Left lung (tissue), 10 donors: ENCODE results near the gene RAPGEF1. TPM values are rescaled to one million over a fixed set of nuclear protein-coding genes. Genes with fewer than 3 reads are reported as not detected.
A peak's percentile ranks its signal among the peaks of the same experiment; 100 is the strongest.

Experiments used
- ATAC-seq: fragments of 200-7000 bp; cut with Tn5 transposase; one replicate; pipeline ENCODE4 v1.9.1; 2020; ENCODE audit warnings: moderate library complexity
- DNase-seq, 4 donors: peaks; one replicate each; pipeline ENCODE4 v3.0.0-alpha.2; 2013 to 2020
- H3K27ac ChIP-seq, 2 donors: fragments of 200-600 bp; sonication (generic) in 1 of 2; one replicate each; pipeline versions ENCODE4 v1.5.0 to v1.8.0; 2020 to 2021
- H3K27me3 ChIP-seq, 2 donors: fragments of 200-600 bp; sonication (generic) in 1 of 2; one replicate each; pipeline versions ENCODE4 v1.5.0 to v1.8.0; 2020 to 2021
- H3K36me3 ChIP-seq, 2 donors: fragments of 200-600 bp; sonication (generic) in 1 of 2; one replicate each; pipeline versions ENCODE4 v1.5.0 to v1.8.0; 2020 to 2021
- H3K4me1 ChIP-seq, 2 donors: fragments of 200-600 bp; one replicate each; pipeline ENCODE4 v1.8.0; 2021
- H3K4me3 ChIP-seq, 2 donors: fragments of 200-600 bp; sonication (generic) in 1 of 2; one replicate each; pipeline versions ENCODE4 v1.5.0 to v1.8.0; 2020 to 2021; ENCODE audit warnings: mild to moderate bottlenecking in 1 of 2
- H3K9me3 ChIP-seq, 2 donors: fragments of 200-600 bp; sonication (generic) in 1 of 2; one replicate each; pipeline versions ENCODE4 v1.5.0 to v1.8.0; 2020 to 2021
- intact Hi-C, 2 donors: fragments of 100-400 bp; cut with DNase I; formaldehyde crosslinking; loops; one replicate each; pipeline versions ENCODE4 v1.11.2 to v1.14.2; 2022
- polyA plus RNA-seq, 6 donors: library from polyadenylated mRNA; unstranded; fragments of 120-200 nt; gene quantifications; one replicate each; pipeline ENCODE4 v1.2.1, GENCODE V29; 2013; ENCODE audit not compliant: insufficient read length in 6 of 6
- total RNA-seq, 2 donors: library from RNA; stranded (reverse); fragmentation: NEBNext Ultra II Directional; extraction: Animal tissue kit (Norgen Biotek cat#: 25700); gene quantifications; one replicate each; pipeline ENCODE4 v1.2.1, GENCODE V29; 2021
- TF ChIP-seq, protein P1 (sequence below), 2 donors: fragments of 200-600 bp; sonication (generic) in 1 of 2; IDR thresholded peaks; one replicate each; pipeline versions ENCODE4 v1.5.0 to v1.8.0; 2021; ENCODE audit warnings: antibody characterized with exemption in 2 of 2
- donor health status: DM: no; HTN: yes; CAD: no.
- donor health status: DM: no; HTN: no; CAD: no.

The RAPGEF1 gene
- total and polyA plus RNA-seq, 8 donors, result 37.5 to 112 (median 45.6) TPM

DNA sequence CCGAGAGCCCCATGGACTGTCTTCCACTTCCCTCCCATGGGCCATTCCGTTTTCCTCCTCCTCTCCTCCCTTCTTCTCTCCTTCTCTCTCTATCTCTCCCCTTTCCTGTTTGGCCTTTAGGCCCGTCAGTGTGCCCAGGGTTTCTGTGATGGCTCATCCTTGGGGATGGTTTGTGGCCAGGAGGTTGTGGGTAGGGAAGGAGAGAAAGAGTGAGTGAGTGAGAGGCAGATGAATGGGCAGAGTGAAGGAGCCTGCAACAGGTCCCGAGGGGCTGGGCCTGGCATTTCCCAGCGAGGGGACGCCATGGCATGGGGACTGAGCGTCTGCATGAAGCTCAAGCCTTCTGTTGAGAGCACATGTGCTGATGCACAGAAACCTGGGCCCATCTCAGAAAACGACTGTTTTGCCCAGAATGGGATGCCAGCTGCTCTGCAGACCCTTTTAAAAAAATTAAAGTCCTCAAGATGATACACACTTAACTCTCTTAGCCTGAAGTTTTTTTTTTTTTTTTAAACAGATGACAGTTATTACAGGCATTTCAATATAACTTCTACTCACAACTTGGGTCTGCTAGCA is 125.4 kb downstream of the RAPGEF1 start:
- peaks cover 0 to 88% of the 10 kb centered on the region in 2 donors for H3K36me3 ChIP-seq
- H3K27me3 ChIP-seq, result no peaks in the 10 kb centered on the region
- H3K4me1 ChIP-seq, result peaks cover 4 to 28% of the 10 kb centered on the region in 2 donors
- intact Hi-C loops, result no loop called here
- no peaks in the 10 kb centered on the region for H3K9me3 ChIP-seq
- H3K4me3 ChIP-seq, result no peak overlapping the region
- DNase-seq (peak in 1 of 4 donors; percentile 19), ATAC-seq (no peak)
- TF ChIP-seq, protein P1, sequence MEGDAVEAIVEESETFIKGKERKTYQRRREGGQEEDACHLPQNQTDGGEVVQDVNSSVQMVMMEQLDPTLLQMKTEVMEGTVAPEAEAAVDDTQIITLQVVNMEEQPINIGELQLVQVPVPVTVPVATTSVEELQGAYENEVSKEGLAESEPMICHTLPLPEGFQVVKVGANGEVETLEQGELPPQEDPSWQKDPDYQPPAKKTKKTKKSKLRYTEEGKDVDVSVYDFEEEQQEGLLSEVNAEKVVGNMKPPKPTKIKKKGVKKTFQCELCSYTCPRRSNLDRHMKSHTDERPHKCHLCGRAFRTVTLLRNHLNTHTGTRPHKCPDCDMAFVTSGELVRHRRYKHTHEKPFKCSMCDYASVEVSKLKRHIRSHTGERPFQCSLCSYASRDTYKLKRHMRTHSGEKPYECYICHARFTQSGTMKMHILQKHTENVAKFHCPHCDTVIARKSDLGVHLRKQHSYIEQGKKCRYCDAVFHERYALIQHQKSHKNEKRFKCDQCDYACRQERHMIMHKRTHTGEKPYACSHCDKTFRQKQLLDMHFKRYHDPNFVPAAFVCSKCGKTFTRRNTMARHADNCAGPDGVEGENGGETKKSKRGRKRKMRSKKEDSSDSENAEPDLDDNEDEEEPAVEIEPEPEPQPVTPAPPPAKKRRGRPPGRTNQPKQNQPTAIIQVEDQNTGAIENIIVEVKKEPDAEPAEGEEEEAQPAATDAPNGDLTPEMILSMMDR (IDR thresholded peaks at IDR 0.05), result no peak
- no peak overlapping the region for H3K27ac ChIP-seq

DNA sequence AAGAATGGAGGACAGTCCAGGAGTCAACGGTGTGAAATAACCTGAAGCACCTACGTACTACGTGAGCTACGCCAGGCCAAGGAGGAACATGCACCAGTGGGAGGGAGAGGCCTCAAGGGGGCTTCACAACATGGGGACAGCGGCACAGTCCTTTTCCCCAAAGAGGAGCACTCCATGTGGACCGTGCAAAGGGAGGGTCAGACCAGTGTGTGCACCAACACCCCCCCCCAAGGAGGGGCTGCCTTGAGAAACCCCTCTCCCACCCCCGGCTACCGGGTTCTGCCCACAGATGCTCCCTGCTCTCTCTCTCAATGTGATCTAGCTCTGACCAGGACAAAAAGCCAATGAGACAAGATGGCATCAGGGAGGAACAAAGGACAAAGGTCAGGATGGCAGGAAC is 126.0 kb downstream of the RAPGEF1 start:
- DNase-seq (peak in 1 of 4 donors; percentile 22), ATAC-seq (no peak)
- Histone ChIP-seq H3K36me3 (peaks cover 0 to 88% of the 10 kb centered on the region in 2 donors), H3K9me3 (no peaks in the 10 kb centered on the region), H3K27ac (no peak overlapping the region), H3K4me3 (no peak overlapping the region), H3K4me1 (peaks cover 9 to 33% of the 10 kb centered on the region in 2 donors), H3K27me3 (no peaks in the 10 kb centered on the region)
- TF ChIP-seq, protein P1 (IDR thresholded peaks at IDR 0.05), result no peak
- intact Hi-C loops, result no loop called here

DNA sequence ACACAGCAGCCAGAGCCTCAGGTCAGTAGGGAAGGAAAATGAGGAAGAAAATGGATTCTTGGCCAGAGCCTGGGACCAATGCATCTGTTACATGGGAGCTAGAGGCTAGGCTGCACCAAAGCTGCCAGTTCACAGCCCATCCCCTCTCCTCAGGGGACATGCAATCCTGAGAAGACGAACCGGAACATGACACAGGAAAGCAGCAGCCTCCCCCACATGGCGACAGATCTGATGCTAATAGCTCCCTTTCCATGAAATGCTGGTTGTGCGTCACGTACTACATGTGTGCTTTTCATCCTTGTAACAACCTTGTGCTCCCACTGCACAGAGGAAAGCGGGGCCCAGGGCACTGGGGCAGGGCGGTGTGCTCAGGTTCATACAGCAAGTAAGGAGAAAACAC is 127.0 kb downstream of the RAPGEF1 start:
- Histone ChIP-seq H3K36me3 (peaks cover 0 to 85% of the 10 kb centered on the region in 2 donors), H3K27me3 (no peaks in the 10 kb centered on the region), H3K4me3 (no peak overlapping the region), H3K27ac (no peak overlapping the region), H3K9me3 (no peaks in the 10 kb centered on the region), H3K4me1 (peaks cover 19 to 34% of the 10 kb centered on the region in 2 donors)
- TF ChIP-seq, protein P1 (IDR thresholded peaks at IDR 0.05), result no peak
- no peak for ATAC-seq
- intact Hi-C loops, result no loop called here
- DNase-seq, result peak in 1 of 4 donors; percentile 29

DNA sequence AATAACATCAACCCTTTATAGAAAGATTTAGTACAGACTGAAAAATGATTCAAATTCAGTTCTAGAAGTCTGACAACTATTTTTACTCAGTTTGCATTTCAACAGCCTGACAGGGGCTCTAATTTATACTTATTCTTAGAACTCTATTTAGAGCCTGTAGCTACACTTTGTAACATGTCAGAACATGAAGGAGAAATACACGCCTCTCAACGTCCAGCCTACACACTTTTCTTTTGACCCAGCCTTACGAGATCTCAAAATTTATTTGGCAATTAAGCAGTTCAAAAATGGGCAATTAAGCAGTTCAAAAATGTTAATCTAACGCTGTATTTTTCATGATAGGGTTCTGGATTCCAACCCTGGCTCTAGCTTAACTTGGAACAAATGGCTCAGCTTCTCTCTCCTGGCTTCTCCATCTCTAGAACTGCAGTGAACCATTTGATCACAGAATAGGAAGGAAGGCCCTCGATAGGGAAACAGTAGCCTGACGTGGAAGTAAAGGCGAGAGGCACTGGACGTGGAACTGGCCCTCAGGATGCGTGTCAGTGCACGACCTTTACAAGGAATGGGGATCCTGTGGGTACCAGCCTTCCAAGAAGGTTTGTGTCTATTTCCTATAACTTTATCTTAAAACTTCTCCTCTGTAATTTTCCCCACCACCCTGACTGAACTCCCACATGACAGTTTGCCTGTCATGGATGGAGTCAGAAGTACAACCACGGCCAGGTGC is 128.1 kb downstream of the RAPGEF1 start:
- H3K9me3 ChIP-seq, result no peaks in the 10 kb centered on the region
- peaks cover 0 to 85% of the 10 kb centered on the region in 2 donors for H3K36me3 ChIP-seq
- no peak for ATAC-seq
- H3K27me3 ChIP-seq, result no peaks in the 10 kb centered on the region
- H3K4me3 ChIP-seq, result no peak overlapping the region
- DNase-seq, result peak in 1 of 4 donors; percentile 15
- intact Hi-C loops, result no loop called here
- no peak overlapping the region for H3K27ac ChIP-seq
- TF ChIP-seq, protein P1 (IDR thresholded peaks at IDR 0.05), result no peak
- peaks cover 19 to 25% of the 10 kb centered on the region in 2 donors for H3K4me1 ChIP-seq

DNA sequence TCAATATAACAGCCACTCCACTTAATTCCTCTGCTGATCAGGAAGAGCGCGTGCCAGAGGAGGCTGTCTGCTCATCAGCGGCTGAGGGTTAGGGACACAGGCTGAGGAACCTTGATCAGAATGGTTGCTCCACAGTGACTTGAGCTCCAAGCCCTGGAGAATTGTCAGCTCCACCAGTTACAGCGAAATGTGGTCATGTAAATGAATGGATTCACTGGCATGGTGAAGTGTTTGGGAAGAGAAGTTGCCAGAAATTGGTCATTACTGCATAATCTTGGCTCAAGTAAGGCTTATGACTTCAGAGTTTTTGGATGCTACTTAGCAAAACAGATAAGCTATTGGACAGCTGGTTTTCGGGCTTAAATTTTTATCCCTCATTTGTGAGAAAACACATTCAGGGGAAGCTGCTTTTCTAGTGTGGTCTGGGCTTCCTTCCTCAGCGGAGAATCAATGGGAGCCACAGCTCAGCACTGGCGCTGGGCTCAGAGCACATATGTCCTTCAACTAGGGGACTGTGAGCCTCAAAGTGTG is 129.6 kb downstream of the RAPGEF1 start:
- intact Hi-C loops, result no loop called here

More for the DNA sequence above, 129.6 kb downstream of the RAPGEF1 start:
- Histone ChIP-seq H3K27ac (peak overlapping the region in 1 of 2 donors; percentile 81), H3K9me3 (no peaks in the 10 kb centered on the region), H3K27me3 (no peaks in the 10 kb centered on the region), H3K4me3 (no peak overlapping the region), H3K36me3 (peaks cover 0 to 83% of the 10 kb centered on the region in 2 donors), H3K4me1 (peaks cover 19 to 25% of the 10 kb centered on the region in 2 donors)
- TF ChIP-seq, protein P1 (IDR thresholded peaks at IDR 0.05), result no peak
- ATAC-seq (no peak), DNase-seq (peak in 3 of 4 donors; percentile 6 to 89 (median 85))
